Nephron (organoid): ENCODE data around the gene RNF223.
"Not testable (repeated sequence)": the region's sequence is repeated elsewhere in the genome, so short reads cannot be mapped to it uniquely, and the experiment has no call there.

Experiments
- H3K27ac Mint-ChIP-seq, 3 experiments: 2 replicates each; pipeline ENCODE4 v1.8.0; 2020; ENCODE audit warnings: mixed read lengths in 3 of 3, mild to moderate bottlenecking in 2 of 3, moderate library complexity in 1 of 3
- H3K27me3 Mint-ChIP-seq: 2 replicates; pipeline ENCODE4 v1.8.0; 2021; ENCODE audit warnings: low read depth, mild to moderate bottlenecking, moderate library complexity, mixed read lengths
- H3K36me3 Mint-ChIP-seq: 2 replicates; pipeline ENCODE4 v1.8.0; 2020; ENCODE audit warnings: low read depth, mixed read lengths
- H3K4me1 Mint-ChIP-seq: 2 replicates; pipeline ENCODE4 v1.8.0; 2020; ENCODE audit warnings: mixed read lengths
- H3K4me3 Mint-ChIP-seq, 3 experiments: 2 replicates each; pipeline ENCODE4 v1.8.0; 2020; ENCODE audit warnings: mild to moderate bottlenecking in 3 of 3, mixed read lengths in 3 of 3, moderate library complexity in 2 of 3
- H3K9me3 Mint-ChIP-seq: 2 replicates; pipeline ENCODE4 v1.8.0; 2020; ENCODE audit warnings: mixed read lengths
- CTCF ChIP-seq, 3 experiments: fragments of 200-600 bp; sonication (generic); IDR thresholded peaks; one replicate each; pipeline ENCODE4 v1.5.0; 2021; ENCODE audit warnings: antibody characterized with exemption in 3 of 3; ENCODE audit not compliant: unreplicated experiment in 3 of 3

Gene RNF223

GRCh38 chr1:1081311-1082238 lies 7.5 kb upstream of the RNF223 start:
- Mint-ChIP-seq H3K27me3 (peaks cover 4% of the 10 kb centered on the region), H3K4me3 (peak overlapping the region in 1 of 3 experiments; percentile 27), H3K27ac (no peak overlapping the region), H3K9me3 (no peaks in the 10 kb centered on the region), H3K36me3 (peaks cover 4% of the 10 kb centered on the region), H3K4me1 (no peaks in the 10 kb centered on the region)
- TF ChIP-seq CTCF (IDR thresholded peaks at IDR 0.05; ENCODE audit: unreplicated experiment in 3 of 3) = no peak

GRCh38 chr1:1080951-1081310 lies 6.8 kb upstream of the RNF223 start:
- Mint-ChIP-seq H3K36me3 (peaks cover 4% of the 10 kb centered on the region), H3K4me3 (peak overlapping the region in 1 of 3 experiments; percentile 23), H3K9me3 (no peaks in the 10 kb centered on the region), H3K4me1 (no peaks in the 10 kb centered on the region), H3K27me3 (peaks cover 4% of the 10 kb centered on the region), H3K27ac (no peak overlapping the region)
- TF ChIP-seq CTCF (IDR thresholded peaks at IDR 0.05; ENCODE audit: unreplicated experiment in 3 of 3) = no peak

- no peaks in the 10 kb centered on the region for H3K9me3 Mint-ChIP-seq
Observed at GRCh38 chr1:1080122-1080757, 6.1 kb upstream of the RNF223 start.

DNA sequence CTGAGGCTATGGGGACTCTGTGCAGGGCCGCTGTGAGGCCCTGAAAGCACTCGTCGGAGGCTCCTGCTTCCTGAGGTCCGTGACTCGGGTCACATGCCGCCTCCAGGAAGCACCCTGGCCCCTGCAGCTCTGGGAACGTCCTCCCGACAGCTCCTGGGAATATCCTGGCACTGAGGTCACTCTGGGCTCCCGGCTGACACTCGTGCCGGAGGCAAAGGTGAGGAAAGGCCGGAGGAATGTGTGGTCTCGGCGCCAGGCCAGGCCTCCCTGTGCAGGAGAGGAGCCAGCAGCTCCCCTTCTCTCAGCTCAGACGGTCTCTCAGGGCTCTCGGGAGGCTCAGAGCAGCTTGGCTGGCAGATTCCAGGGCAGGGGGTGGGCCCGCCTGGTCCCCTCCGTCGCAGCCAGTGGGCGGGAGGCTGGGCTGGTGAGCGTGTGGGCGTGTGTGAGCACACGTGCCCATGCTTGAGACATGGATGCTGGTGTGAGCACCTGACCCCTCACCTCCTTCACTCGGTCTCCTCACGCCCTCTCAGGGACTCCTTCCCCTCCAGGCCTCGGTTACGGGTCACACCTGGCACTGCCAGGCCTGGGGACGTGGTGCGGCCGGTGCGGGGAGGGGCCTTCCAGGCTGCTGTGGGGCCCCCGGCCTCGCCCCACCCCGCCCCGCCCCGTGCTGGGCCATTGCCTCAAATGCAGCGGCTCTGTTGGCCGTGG lies 5.5 kb upstream of the RNF223 start:
- TF ChIP-seq CTCF (IDR thresholded peaks at IDR 0.05; ENCODE audit: unreplicated experiment in 3 of 3) = no peak

More at GRCh38 chr1:1080122-1080757, 6.1 kb upstream of the RNF223 start:
- TF ChIP-seq CTCF (IDR thresholded peaks at IDR 0.05; ENCODE audit: unreplicated experiment in 3 of 3) = no peak
- Mint-ChIP-seq H3K36me3 (peaks cover 4% of the 10 kb centered on the region), H3K4me3 (peak overlapping the region; percentile 30 to 64 (median 58)), H3K4me1 (no peaks in the 10 kb centered on the region), H3K27ac (peak overlapping the region in 1 of 3 experiments; percentile 57), H3K27me3 (peaks cover 4% of the 10 kb centered on the region)

DNA sequence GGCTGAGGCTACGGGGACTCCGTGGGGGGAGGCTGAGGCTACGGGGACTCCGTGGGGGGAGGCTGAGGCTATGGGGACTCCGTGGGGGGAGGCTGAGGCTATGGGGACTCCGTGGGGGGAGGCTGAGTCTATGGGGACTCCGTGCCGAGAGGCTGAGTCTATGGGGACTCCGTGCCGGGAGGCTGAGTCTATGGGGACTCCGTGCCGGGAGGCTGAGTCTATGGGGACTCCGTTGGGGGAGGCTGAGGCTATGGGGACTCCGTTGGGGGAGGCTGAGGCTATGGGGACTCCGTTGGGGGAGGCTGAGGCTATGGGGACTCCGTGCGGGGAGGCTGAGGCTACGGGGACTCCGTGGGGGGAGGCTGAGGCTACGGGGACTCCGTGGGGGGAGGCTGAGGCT lies 3.3 kb upstream of the RNF223 start:
- not testable (repeated sequence) for H3K4me1 Mint-ChIP-seq, H3K4me3 Mint-ChIP-seq, H3K36me3 Mint-ChIP-seq, H3K27ac Mint-ChIP-seq, H3K9me3 Mint-ChIP-seq
- peaks cover 11% of the 10 kb centered on the region for H3K27me3 Mint-ChIP-seq

More for the DNA sequence above, 5.5 kb upstream of the RNF223 start:
- Mint-ChIP-seq H3K36me3 (peaks cover 4% of the 10 kb centered on the region), H3K4me1 (peaks cover 3% of the 10 kb centered on the region), H3K27ac (peak overlapping the region in 2 of 3 experiments; percentile 56 to 65), H3K4me3 (peak overlapping the region in 2 of 3 experiments; percentile 19 to 42), H3K27me3 (peaks cover 7% of the 10 kb centered on the region), H3K9me3 (no peaks in the 10 kb centered on the region)
